ENCODE measurements around the gene FAHD2B. TPM values are rescaled to one million over a fixed set of nuclear protein-coding genes. Genes with fewer than 3 reads are reported as not detected.
"Not testable (repeated sequence)": the region's sequence is repeated elsewhere in the genome, so short reads cannot be mapped to it uniquely, and the experiment has no call there.

Gene FAHD2B, protein sequence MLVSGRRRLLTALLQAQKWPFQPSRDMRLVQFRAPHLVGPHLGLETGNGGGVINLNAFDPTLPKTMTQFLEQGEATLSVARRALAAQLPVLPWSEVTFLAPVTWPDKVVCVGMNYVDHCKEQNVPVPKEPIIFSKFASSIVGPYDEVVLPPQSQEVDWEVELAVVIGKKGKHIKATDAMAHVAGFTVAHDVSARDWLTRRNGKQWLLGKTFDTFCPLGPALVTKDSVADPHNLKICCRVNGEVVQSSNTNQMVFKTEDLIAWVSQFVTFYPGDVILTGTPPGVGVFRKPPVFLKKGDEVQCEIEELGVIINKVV
- total RNA-seq = 21.8 and 22.0 TPM in 2 replicates

GRCh38 chr2:97094772-97095611 is at the start of gene FAHD2B:
TSS of gene FAHD2B (minus strand) at chr2:97094882. CDS start at chr2:97091706, 3,176 bp downstream.
- intact Hi-C loops (cut with micrococcal nuclease) = not testable (repeated sequence)

DNA sequence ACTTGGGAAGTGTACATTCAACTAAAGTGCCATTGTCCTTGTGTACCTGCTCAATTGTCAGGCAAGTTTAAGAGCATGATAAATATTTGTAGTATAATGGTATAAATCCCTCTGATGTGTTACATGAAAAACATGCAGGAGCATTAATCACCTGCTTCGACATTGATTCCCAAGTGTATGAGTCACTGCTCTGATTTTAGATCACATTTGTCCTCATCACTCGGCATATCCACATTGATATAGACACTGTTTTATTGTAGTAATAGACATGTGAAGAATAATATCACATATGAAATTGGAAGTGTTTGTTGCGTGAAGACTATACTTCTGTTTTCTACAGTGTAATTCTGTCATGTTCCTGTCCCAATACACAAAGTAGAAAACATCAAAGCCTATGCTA is 49.3 kb upstream of the FAHD2B start:
- intact Hi-C loops (cut with micrococcal nuclease) = not testable (repeated sequence)

GRCh38 chr2:97129090-97129489 is 34.4 kb upstream of the FAHD2B start:
- intact Hi-C loops (cut with micrococcal nuclease) = not testable (repeated sequence)

DNA sequence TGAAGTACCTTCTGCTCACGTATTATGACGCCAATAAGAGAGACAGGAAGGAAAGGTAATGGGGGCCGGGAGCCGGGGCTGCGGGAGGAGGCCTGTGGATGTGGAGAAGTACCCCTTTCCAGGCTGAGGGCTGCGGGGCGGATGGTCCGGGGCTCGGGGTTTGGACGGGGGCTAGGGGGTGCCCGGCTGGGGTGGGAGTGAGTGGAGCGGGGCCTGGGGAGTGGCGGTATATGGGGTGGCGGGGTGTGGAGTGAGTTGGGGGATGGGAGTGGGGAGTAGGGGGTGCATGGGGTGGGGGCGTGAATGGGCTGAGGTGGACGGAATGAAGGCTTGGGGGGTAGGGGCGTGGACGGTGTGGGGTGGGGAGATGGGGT is 19.2 kb upstream of the FAHD2B start:
- intact Hi-C loops (cut with micrococcal nuclease) = loop anchor here (2.0 kb wide), 2 partner anchors 151 to 353 kb away; partner anchors contain the start of gene CNNM4

DNA sequence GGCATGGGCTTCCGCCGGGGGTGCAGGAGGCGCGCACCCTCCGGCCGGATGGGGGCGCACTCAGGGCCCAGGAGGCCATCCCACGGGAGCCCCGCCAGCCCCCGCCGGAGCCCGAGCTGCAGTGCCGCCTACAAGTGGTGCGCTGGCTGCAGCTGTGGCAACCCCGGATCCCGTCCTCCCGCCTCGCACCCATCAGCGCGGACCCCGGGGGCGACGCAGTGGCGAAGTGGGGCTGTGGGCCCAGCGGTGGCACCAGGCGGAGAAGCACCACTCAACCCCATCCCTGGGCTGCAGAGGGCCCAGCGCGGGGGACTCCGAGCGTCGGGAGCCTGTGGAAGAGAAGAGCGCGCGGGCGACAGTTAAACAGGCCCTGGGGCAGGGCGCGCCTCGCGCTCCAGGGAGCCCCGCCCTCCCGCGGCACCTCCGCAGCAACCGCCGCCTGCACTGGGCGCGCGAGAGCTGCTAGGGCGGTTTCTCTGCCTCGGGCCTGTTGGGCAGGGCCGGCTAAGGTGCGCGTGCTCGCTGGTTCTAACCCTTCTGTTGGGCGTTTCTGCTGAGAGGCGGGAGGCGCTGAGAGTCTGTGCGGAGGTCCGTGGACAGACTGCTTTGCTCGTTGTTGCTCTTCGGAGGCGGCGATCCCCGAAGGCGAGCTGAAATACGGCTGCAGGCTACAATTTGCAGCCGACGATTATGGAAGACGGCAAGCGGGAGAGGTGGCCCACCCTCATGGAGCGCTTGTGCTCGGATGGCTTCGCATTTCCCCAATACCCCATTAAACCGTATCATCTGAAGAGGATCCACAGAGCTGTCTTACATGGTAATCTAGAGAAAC is 18.6 kb upstream of the FAHD2B start, which contains the start of gene ANKRD36:
Gene ANKRD36 (plus strand): TSS at position 104 of the 832 bp plus-strand sequence. CDS start 587 bp downstream, at position 691.
- intact Hi-C loops (cut with micrococcal nuclease) = loop anchor here (2.0 kb wide), 2 partner anchors 150 to 352 kb away; partner anchors contain the start of gene CNNM4

GRCh38 chr2:97112320-97113049 is 17.8 kb upstream of the FAHD2B start:
- intact Hi-C loops (cut with micrococcal nuclease) = loop anchor here (1.0 to 2.0 kb wide), 4 partner anchors 100 to 352 kb away; partner anchors contain the start of genes ANKRD39 and CNNM4

GRCh38 chr2:97111246-97111645 is 16.6 kb upstream of the FAHD2B start:
- intact Hi-C loops (cut with micrococcal nuclease) = not testable (repeated sequence)

DNA sequence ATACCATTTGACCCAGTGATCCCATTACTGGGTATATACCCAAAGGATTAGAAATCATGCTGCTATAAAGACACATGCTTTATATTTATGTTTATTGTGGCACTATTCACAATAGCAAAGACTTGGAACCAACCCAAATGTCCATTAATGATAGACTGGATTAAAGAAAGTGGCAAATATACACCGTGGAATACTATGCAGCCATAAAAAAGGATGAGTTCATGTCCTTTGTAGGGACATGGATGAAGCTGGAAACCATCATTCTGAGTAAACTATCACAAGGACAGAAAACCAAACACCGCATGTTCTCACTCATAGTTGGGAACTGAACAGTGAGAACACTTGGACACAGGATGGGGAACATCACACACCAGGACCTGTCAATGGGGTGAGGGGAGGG is 12.2 kb upstream of the FAHD2B start:
- intact Hi-C loops (cut with micrococcal nuclease) = not testable (repeated sequence)

DNA sequence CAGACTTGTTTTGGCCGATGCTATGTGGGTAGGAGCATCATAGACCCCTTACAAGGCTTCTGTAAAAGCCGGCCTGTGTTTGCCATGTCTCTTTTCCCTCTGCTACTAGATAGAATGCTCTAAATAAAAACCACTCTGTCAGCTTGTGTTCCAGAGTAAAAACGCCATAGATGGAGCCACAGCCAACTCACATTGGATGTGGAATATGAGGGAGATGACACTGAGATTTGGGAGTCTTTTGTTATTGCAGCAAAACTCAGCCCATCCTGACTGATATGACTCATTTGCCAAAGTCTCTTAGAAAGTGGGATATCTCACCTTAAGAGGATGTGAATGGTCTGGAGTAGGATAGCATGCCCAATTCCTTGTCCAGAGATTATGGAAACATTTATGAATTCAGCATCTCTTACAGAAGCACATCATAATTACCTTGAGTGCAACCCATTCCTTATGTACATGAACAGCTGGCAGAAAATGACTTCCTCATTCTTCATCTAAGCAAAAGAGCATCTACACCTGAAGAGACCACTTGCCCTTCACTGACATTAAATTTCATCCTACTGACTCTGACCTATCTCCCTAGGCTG is 4.2 kb upstream of the FAHD2B start:
- intact Hi-C loops (cut with micrococcal nuclease) = not testable (repeated sequence)

DNA sequence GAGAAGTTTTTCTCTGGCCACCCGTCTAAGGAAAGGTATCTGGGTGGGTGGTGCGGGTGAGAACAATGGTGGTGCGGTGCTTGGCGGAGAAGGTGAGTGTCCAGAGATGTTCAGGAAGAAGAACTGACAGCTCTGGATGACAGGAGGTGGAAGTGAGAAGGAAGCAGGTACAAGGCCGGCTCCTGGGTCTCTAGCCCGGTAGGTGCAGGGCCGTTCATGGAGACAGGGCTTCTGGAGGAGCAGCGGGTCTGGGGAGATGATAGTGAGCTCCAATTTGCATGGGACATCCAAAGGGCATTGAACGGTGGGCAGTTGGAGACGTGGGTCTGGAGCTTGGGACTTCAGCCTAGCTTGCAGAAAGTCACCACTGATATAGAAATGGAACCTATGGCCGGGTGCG is 979 bp upstream of the FAHD2B start:
- intact Hi-C loops (cut with micrococcal nuclease) = no loop called here

DNA sequence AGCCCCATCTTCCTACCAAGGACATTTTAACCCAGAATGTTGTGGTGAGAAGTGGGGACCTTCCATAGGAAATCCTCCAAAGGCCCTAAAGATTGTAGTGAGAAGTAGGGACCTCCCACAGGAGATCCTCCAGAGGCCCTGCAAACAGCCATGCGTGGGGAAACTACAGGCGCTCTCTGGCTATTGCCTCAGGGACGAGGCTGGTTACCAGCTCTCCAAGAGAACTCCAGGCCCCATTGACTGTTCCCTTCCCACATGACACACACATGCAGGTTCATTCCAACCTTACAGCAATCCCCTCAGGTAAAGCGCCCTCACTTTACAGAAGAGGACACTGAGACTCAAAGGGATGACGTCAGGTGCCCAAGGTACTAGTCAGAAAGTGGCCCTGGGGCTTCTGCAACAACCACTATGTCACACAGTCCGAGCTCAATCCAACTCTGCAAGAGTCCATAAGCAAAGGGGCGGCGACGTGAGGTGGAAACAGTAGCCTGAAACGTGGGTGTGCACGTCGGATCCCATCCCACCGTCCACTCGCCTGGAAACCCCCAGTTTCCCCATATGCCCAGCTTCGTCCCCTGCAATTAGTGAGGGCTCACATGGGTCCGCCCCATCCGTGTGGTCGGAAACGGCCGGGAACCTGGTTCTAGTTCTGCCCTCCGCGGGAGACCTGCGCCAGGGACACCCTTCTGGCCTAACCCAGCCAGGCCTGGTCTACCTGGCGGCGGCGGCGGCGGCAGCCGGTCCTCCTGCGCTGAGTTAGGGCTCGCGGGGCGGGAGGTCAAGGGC is 505 bp downstream of the FAHD2B start:
- intact Hi-C loops (cut with micrococcal nuclease) = not testable (repeated sequence)

DNA sequence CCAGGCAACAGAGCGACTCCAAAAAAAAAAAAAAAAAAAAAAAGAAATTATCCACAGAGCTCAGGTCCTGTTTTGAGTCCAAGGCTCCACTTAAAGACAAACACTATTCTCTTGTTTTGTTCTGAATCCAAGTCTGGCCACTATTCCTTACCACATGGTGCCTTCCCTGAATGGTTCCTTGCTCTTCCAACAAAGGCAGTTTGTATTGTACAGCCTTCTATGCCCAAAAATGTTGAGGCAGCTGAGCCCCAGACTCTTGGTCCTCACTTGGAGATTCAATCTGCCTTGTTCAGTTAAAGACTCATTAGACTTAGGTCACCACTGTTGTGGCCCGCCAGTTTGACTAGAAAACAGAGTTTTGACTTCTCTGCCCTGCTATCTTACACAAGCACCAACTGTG is 1.7 kb downstream of the FAHD2B start:
- intact Hi-C loops (cut with micrococcal nuclease) = not testable (repeated sequence)

DNA sequence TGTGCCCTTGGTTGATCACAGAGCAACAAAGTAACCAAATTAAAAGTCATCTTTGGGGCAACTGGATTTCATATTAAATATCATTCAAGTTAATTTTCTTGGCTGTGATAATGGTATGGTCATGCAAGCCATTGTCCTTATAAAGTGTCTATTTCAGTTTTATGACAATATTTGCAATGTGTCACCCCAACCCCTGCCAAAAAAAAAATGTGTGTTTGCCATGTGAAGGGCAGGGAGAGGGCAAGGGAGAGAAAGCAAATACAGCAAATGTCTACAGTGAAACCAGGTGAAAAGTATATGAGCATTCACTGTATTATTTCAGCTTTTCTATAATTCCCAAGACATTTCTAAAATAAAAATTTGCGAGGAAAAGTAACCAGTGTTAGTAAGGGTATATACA is 6.0 kb downstream of the FAHD2B start:
- intact Hi-C loops (cut with micrococcal nuclease) = not testable (repeated sequence)

GRCh38 chr2:97085093-97085492 is 9.6 kb downstream of the FAHD2B start:
- intact Hi-C loops (cut with micrococcal nuclease) = not testable (repeated sequence)

GRCh38 chr2:97083516-97083915 is 11.2 kb downstream of the FAHD2B start:
- intact Hi-C loops (cut with micrococcal nuclease) = not testable (repeated sequence)

DNA sequence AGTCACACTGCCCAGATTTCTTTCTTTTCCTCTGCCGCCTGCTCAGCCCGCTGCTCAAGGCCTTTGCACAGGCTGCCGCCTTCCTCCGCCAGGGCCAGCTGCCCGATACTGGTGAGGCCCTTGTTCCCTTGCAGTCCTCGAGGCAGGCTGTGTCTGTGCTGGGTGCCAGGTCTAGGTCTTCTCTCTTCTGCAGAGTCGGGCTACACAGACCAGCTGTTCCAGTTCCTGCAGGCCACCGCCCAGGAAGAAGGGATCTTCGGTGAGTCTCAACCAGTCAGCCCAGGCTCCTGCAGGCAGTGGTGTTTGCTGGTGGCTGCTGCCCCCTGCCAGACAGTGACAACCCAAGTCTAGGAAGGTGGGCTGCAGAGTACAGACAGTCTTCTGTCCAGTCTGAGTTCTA is 12.5 kb downstream of the FAHD2B start:
- intact Hi-C loops (cut with micrococcal nuclease) = not testable (repeated sequence)

DNA sequence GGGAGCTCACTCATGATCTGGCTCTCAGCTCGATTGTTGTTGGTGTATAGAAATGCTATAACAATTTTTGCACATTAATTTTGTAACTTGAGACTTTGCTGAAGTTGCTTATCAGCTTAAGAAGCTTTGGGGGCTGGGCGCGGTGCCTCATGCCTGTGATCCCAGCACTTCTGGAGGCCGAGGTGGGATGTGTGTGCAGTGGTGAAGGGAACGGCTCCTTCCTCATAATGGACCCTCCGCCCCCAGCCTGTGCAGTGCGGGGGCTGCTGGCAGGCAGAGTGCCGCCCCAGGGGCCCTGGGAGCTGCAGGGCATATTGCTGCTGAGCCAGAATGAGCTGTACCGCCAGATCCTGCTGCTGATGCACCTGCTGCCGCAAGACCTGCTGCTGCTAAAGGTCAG is 13.8 kb downstream of the FAHD2B start:
- intact Hi-C loops (cut with micrococcal nuclease) = not testable (repeated sequence)

DNA sequence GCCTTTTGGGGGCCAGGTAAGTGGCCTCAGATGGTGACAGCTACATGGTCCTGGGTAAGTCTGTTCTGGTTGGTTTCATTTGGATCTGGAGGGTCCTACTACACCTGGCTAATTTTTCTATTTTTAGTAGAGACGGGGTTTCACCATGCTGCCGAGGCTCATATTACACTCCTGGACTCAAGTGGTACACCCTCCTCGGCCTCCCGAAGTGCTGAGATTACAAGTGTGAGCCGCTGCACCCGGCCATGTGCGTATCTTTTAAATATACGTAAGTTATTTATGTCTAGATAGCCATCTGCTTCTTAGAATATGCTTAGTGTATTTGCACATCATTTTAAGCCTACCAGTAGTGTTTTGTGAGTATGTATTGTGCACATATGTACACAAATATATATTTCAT is 17.5 kb downstream of the FAHD2B start:
- intact Hi-C loops (cut with micrococcal nuclease) = not testable (repeated sequence)

GRCh38 chr2:97070915-97071314 is 23.8 kb downstream of the FAHD2B start:
- intact Hi-C loops (cut with micrococcal nuclease) = not testable (repeated sequence)

All from T-helper 2 cell treated with Interferon-gamma antibody and Interleukin-4, amounts not matched to agents 100 ng/mL and 5 ng/mL, for 36 hours (primary cell).